ENCODE data around the gene ABHD16A.

Gene ABHD16A

GRCh38 chr6:31662124-31662723, 40.9 kb downstream of the ABHD16A start:
- DNase-seq (ENCODE audit: low spot score): no peak

DNA sequence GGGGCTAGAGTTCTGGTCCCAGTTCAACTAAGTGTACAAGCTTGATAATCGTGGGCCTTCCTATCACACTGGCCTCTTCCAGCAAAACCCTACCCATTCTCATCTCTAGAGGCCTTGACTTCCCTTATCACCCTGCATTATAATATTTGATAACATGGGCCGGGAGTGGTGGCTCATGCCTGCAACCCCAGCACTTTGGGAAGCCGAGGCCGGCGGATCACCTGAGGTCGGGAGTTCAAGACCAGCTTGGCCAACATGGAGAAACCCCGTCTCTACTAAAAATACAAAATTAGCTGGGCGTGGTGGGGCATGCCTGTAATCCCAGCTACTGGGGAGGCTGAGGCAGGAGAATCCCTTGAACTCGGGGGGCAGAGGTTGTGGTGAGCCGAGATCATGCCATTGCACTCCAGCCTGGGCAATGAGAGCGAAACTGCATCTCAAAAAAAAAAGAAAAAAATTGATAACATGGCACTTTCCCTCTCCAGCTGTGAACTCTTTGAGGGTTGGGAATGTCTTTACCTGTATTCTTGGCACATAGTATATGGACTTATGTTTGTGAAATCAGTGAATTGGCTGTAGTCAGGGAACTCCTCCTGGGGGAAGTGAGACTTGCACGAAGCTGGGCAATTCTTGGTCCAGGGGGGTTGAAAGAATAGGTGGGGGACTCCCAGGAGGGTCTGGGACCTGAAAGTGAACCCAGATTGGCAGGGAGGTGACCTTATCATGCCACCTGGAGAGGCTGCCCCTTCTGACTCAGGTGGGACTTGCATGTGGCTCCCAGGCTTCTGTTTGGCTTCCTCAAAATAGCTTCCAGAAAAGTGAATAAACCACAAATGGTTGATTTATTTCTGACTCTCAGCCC, 41.6 kb downstream of the ABHD16A start:
- no peak for DNase-seq (ENCODE audit: low spot score)

DNA sequence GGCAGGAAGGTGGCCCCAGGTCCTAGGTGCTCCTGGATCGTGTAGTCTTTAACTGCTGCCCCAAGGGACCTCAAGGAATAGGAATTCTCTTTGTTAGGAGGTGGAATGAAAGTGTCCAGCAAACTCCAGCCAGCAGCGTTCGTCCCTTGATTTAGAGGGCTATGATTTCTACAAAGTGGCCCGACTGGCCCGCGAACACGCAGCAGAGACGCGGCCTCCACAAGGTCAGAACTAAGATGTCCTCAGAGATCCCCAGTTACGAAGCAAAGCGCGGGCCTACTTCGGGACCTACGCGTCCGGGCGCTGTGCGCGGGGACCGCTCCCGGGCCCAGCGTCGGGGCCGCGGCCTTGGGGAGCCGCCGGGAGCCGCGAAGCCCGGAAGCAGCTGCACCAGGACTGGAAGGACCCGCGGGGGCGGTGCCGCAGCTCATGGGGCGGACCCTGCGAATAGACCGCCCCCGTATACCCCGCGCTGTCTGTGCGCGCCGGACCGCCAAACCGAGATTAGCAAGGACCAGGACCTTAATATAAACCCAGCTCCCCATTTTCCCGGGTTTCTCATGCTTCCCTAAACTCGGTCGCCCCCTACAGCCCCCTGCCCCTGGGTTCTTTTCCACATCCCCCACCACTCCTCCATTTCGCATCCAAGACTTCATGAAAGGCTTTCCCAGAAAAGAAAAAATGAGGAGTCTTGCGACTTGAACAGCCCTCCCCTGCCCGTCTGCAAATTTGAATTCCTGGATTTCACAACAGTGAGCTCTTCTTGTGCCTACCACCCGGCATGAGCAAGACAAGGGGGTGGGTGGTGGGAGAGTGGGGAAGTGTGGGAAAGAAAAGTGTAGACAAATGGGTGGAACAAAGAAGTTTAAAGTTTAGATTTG, 42.5 kb downstream of the ABHD16A start, which contains the start of gene C6orf47:
Gene C6orf47 (minus strand): TSS at position 398 of the 881 bp plus-strand sequence. CDS start 831 bp downstream, outside the sequence.
- DNase-seq (ENCODE audit: low spot score): peak; percentile 92

GRCh38 chr6:31659649-31660380, 43.3 kb downstream of the ABHD16A start:
- DNase-seq (ENCODE audit: low spot score): peak; percentile 49

- no peak for DNase-seq (ENCODE audit: low spot score)
These were observed 44.0 kb downstream of the ABHD16A start for GRCh38 chr6:31658983-31659648.

- DNase-seq (ENCODE audit: low spot score): no peak
These were observed 44.9 kb downstream of the ABHD16A start for GRCh38 chr6:31658158-31658688.

DNA sequence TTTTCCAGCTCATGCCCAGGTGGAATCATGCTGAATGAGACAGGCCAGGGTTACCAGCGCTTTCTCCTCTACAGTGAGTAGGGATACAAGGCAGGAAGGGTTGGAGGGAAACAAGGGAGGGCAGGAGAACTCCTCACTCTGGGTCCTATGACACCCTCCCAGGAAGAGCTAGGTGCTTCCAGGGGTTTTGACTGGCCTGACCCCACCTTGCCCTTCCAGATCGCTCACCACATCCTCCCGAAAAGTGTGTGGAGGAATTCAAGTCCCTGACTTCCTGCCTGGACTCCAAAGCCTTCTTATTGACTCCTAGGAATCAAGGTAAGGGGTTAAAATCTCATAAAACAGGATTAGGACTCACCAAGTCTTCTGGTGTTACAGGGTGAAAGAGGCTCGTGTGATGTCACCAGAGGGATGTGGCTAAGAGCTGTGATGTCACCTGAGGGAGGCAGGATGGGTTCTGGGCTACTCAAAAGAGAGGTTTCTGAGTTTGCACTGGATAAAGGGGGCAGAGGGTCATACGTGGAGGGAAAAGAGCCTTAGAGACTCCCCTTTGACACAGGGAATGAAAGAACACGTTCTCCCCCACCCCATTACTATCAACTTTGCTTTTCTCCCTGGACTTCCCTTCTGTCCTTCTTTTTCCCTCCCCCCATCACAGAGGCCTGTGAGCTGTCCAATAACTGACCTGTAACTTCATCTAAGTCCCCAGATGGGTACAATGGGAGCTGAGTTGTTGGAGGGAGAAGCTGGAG, 45.5 kb downstream of the ABHD16A start:
- DNase-seq (ENCODE audit: low spot score): no peak

- DNase-seq (ENCODE audit: low spot score): no peak
These were observed 47.5 kb downstream of the ABHD16A start, which contains the start of gene APOM for GRCh38 chr6:31655349-31656237. TSS of gene APOM (plus strand) at chr6:31655894. CDS start at chr6:31655967, 73 bp downstream.

DNA sequence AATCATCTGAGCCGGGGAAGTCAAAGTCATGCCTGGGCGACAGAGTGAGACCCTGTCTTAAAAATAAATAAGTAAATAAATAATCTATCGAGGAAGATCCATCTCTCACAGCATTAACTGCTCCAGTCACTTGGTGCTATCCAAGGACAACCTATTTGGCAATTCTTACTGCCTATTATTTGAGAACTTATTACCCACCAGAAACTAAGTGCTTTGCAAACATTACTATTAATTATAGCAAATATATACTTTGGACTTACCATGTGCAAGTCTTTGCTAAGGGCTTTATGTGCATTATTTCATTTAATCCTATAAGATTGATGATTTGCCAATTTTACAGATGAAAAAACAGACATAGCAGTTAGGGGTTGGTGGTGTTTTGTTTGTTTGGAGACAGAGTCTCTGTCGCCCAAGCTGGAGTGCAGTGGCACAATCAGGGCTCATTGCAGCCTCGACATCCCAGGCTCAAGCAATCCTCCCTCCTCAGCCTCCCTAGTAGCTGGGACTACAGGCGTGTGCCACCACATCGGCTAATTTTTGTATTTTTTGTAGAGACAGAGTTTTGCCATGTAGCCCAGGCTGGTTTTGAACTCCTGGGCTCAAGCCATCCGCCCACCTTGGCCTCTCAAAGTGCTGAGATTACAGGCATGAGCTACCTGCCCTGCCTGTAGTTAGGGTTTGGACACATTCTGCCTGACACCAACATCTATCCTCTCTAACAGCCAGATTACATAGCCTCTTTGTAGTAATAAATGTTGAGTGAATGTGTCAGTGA, 48.4 kb downstream of the ABHD16A start:
- no peak for DNase-seq (ENCODE audit: low spot score)

- DNase-seq (ENCODE audit: low spot score): peak; percentile 90
These were observed 50.0 kb downstream of the ABHD16A start for GRCh38 chr6:31652925-31653724.

DNA sequence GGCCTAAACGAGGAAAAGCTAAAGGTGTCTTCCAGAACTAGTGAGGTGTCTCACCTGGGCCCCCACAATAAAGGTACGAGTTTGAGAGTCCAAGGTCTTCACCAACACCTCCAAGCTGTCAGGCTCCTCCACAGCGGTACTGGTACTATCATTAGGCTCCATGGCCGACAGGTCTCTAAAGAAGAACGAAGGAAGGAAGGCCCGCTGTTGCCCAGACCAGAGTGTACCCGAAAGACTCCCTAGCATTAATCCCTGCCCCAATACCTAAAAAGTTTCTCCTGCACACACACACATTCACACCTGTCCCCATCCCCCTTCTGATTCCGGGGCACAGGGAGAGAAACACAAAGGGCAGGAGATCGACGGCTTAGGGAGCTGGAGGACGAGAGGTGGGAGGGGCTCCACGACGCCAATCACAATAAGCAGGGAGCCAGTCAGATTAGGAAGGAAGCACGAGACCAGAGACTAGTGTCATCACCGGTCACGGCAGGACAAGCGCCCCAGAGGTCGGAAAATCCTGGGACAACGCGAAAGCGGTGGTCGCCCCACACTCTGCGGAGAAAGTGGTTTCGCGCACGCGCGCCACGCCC, 51.4 kb downstream of the ABHD16A start:
- DNase-seq (ENCODE audit: low spot score): peak; percentile 82

GRCh38 chr6:31645325-31645724, 57.8 kb downstream of the ABHD16A start:
- no peak for DNase-seq (ENCODE audit: low spot score)

GRCh38 chr6:31643818-31644454, 59.2 kb downstream of the ABHD16A start:
- DNase-seq (ENCODE audit: low spot score): no peak

DNA sequence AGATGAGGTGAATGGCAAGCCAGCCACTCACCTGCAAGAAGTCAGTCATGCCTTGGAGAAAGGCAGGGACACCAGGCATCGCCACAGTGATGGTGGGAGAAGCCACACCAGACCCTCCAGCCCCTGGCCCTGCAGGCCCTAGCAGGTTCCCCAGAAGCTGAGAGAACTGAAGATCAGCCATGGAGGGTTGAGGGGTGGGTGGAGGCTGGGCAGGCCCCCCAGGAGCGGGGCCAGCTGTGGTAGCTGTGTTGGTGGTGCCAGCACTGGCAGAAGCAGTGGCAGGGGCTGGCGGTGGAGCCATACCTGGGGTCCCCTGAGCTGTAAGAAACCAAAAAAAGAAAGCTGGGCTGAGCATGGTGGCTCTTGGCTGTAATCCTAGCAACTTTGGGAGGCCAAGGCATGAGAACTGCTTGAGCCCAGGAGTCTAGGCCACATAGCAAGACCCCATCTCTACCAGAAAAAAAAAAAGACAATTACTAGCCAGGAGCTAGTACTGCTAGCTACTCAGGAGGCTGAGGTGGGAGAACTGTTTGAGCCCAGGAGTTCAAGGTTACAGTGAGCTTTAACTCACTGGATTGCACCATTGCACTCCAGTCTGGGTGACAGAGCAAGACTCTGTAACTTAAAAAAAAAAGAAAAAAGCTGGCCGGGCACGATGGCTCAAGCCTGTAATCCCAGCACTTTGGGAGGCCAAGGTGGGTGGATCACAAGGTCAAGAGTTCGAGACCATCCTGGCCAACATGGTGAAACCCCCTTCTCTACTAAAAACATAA, 60.1 kb downstream of the ABHD16A start:
- no peak for DNase-seq (ENCODE audit: low spot score)

DNA sequence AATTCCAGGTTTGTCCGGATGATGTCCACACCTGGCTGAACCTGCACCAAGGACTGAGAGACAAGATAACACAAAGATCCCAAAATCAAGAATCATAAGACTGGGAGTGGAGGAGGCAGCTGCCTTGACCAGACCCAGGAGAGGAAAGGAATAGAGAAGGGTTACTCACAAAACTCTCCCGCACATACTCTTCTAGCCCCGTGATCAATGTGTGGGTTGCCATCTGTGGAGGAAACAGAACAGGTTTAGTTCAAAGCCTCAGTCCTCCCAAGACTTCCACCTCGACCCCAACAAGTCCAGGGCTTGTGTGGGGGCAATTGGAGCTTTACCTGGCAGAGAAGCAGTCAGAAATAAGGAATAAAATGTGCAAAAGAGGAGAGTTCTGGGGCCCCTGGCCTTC, 61.8 kb downstream of the ABHD16A start:
- no peak for DNase-seq (ENCODE audit: low spot score)

GRCh38 chr6:31640612-31641011, 62.5 kb downstream of the ABHD16A start:
- no peak for DNase-seq (ENCODE audit: low spot score)
